AG10803 (cell line): Measurements from ENCODE around the gene TPRN.

Experiments used
- DNase-seq: peaks from one replicate; pipeline ENCODE4 v3.0.0; 2010; ENCODE audit warnings: low read depth
- H3K4me3 ChIP-seq: 2 replicates; pipeline ENCODE4 v1.5.1; 2011; ENCODE audit warnings: mild to moderate bottlenecking, low read length, control low read depth
- TF ChIP-seq, protein P1 (sequence below): conservative IDR thresholded peaks from 2 replicates; pipeline ENCODE4 v1.5.1; 2011; ENCODE audit warnings: mild to moderate bottlenecking, low read length, control low read depth, inconsistent platforms

Gene TPRN

DNA sequence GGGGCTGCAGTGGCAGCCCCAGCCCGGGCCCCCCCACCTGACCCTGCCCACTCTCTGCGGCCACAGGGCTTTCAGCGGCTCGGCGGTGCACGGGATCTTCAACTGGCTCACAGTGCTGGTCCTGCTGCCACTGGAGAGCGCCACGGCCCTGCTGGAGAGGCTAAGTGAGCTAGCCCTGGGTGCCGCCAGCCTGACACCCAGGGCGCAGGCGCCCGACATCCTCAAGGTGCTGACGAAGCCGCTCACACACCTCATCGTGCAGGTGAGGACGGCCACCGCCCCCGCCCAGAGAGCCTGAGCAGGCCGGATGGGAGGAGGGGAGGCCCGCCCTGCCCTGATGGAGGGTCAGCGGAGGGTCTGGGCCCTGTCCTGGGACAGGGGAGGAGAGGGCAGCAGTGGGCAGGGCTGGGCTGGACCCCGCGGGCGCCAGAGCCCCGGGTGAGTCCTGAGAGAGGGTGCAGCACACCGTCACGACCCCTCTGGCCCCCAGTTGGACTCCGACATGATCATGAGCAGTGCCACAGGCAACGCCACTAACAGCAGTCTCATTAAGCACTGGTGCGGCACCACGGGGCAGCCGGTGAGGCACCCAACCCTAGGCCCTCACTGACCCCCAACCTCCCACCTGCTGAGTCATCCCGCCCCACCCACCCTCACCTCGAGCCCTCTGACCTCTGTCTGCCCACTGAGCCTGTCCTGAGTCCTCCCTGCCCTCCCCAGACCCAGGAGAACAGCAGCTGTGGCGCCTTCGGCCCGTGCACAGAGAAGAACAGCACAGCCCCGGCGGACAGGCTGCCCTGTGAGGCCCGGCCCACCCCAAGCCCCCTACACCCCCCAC lies 32.8 kb upstream of the TPRN start:
- H3K4me3 ChIP-seq, result no peak overlapping the region
- DNase-seq, result no peak

DNA sequence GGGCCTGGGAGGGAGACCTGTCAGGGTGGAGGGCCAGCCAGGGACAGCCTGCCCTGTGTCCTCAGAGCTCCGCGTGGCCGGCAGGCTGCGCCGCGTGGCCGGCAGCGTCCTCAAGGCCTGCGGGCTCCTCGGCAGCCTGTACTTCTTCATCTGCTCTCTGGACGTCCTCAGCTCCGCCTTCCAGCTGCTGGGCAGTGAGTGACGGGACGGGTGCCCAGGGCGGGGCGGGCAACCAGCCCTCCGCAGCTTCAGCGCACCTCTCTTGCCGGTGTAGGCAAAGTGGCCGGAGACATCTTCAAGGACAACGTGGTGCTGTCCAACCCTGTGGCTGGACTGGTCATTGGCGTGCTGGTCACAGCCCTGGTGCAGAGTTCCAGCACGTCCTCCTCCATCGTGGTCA lies 32.0 kb upstream of the TPRN start:
- TF ChIP-seq, protein P1, sequence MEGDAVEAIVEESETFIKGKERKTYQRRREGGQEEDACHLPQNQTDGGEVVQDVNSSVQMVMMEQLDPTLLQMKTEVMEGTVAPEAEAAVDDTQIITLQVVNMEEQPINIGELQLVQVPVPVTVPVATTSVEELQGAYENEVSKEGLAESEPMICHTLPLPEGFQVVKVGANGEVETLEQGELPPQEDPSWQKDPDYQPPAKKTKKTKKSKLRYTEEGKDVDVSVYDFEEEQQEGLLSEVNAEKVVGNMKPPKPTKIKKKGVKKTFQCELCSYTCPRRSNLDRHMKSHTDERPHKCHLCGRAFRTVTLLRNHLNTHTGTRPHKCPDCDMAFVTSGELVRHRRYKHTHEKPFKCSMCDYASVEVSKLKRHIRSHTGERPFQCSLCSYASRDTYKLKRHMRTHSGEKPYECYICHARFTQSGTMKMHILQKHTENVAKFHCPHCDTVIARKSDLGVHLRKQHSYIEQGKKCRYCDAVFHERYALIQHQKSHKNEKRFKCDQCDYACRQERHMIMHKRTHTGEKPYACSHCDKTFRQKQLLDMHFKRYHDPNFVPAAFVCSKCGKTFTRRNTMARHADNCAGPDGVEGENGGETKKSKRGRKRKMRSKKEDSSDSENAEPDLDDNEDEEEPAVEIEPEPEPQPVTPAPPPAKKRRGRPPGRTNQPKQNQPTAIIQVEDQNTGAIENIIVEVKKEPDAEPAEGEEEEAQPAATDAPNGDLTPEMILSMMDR, result no peak
- DNase-seq, result no peak
- no peak overlapping the region for H3K4me3 ChIP-seq

More for the DNA sequence above, 32.8 kb upstream of the TPRN start:
- TF ChIP-seq, protein P1, result no peak

DNA sequence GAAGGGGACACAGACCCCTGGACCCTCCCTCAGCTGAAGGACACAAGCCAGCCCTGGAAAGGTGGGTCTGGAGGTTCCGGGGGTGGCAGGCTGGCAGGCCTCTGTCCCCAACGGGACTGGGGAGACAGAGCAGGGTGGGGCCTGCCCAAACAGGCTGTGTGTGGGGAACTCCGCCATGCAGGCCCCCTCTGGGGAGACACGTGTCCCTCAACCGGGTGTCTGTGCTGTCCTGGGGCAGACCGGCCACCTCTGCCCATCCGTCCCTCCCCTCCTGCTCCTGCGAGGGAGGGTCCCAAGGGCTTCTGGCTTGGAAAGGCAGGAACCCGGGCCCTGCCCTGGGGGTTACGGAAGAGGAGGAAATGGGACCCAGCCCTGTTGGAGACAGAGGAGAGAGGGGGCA lies 31.6 kb upstream of the TPRN start:
- TF ChIP-seq, protein P1, result no peak
- no peak for DNase-seq
- H3K4me3 ChIP-seq, result no peak overlapping the region

DNA sequence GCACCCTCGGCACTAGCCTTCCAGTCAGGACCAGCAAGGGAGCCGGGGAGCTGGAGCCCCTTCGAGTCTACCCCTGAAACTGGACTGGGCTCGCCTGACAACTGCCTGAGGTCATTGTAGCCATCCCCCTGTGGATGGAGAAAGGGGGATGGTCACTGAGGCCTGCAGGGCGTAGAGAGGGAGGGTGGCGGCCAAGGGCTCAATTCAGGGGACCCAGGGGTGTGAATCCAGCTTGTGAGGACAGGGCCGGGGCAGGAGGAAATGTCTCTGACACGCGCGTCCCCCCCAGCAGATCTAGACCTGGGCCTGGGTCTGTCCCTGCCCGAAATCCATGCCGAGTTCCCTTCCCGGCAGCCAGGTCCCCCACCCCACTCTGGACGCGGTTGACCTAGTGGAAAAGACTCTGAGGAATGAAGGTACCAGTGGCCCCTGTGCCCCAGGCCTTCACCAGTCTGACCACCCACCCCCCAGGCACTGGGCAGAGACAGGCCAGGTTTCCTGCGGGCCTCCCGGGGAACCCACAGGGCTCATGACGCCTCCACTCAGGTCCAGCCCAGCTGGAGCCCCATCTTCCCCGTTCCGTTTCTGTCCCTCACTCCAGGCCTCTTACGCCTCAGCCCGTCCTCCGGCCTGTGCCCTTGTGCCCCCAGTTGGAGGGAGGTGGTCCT lies 31.0 kb upstream of the TPRN start:
- TF ChIP-seq, protein P1, result no peak
- no peak for DNase-seq
- no peak overlapping the region for H3K4me3 ChIP-seq

DNA sequence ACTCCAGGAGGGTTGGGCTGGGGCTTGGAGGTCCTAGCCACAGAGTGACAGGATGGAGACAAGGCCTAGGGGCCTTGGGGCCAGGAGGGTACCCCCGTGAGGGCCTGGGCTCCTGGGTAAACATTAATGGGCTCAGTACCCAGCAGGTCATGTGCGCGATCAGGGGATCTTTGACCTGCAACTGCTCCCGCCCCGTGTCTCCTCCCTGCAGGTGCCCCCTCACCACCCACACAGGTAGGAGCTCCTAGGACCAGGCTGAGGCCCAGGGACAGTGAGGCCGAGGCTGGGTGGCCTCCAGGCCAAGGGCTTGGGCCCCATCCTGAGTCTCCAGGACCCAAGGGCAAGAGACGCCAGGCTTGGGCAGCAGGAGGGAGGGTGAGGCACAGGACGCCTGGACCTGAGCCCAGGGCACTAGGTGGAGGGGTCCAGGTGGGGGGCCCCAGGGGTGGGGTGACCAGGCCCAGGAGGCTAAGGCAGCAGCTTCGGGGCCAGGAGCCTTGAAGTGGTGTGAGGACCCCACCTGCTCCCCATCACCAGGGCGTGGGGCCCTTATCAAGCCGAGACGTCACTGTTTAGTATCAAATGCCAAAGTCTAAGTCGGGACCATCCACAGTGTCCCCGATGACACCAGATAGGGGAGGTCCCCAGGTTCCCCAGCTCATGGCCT lies 30.3 kb upstream of the TPRN start, which contains the start of gene SLC34A3:
SLC34A3 (plus strand) TSS at position 197 of the 667 bp plus-strand sequence. CDS start 802 bp downstream, outside the sequence.
- no peak for DNase-seq
- no peak within 1 kb of the TSS for H3K4me3 ChIP-seq
- TF ChIP-seq, protein P1, result no peak

DNA sequence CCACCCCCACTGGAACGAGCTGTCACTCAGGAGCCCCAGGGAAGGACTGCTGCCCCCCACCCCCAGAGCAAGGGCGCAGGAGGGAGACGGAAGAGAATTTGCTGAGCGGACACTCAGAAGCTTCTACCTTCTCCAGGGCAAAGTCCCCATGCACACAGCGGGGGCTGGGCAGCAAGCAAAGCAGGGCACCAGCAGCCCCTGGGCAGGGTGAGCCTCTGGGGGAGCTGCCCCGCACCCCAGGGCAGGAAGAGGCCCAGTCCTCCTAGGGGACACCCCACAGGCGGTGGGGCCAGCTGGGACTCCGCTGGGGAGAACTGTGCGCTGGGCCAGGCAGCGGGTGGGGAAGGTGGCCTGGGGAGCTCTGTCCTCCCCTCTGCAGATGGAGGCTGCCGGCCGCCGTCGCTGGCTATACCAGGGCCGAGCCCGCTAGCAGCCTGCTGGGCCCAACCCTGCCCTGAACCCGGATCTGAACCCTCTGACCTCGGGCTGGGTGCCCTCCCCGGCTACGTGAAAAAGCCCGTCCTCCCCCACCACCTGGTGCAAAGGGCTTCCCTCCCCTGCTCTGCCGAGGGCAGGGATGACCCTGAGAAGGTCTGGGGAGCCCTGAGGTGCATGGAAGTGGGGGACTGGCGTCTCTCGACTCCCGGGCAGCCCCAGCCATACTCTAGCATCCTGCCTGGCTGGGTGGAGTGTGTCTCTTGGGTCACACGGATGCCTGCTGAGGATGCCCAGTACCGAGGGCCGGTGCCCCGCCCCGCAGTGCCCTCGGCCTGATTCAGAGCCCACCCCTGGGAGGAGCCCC lies 29.6 kb upstream of the TPRN start:
- no peak overlapping the region for H3K4me3 ChIP-seq
- TF ChIP-seq, protein P1, result no peak
- DNase-seq, result no peak
